Endodermal cell (in vitro differentiated cells): ENCODE results near the gene EPN3. TPM values are rescaled to one million over a fixed set of nuclear protein-coding genes. Genes with fewer than 3 reads are reported as not detected.

Experiments
- DNase-seq: peaks from one replicate; pipeline ENCODE4 v3.0.0-alpha.2; 2017
- H3K27ac ChIP-seq: 2 replicates; pipeline ENCODE4 v1.5.1; 2013; ENCODE audit warnings: mild to moderate bottlenecking, low read depth, low read length, moderate library complexity
- H3K27me3 ChIP-seq: 2 replicates; pipeline ENCODE4 v1.6.1; 2013; ENCODE audit warnings: mild to moderate bottlenecking, low read length, moderate library complexity; ENCODE audit not compliant: insufficient read depth, control insufficient read depth, poor library complexity, severe bottlenecking
- H3K36me3 ChIP-seq: 2 replicates; pipeline ENCODE4 v1.7.0; 2013; ENCODE audit warnings: mild to moderate bottlenecking, low read length, moderate library complexity; ENCODE audit not compliant: control insufficient read depth, insufficient read depth
- H3K4me1 ChIP-seq: one replicate; pipeline ENCODE4 v1.7.0; 2013; ENCODE audit warnings: low read length; ENCODE audit not compliant: control insufficient read depth, insufficient read depth
- H3K4me3 ChIP-seq: 2 replicates; pipeline ENCODE4 v1.5.1; 2013; ENCODE audit warnings: mild to moderate bottlenecking, low read length, moderate library complexity
- H3K9ac ChIP-seq: 2 replicates; pipeline ENCODE4 v1.6.1; 2013; ENCODE audit warnings: mild to moderate bottlenecking, low read length, moderate library complexity; ENCODE audit not compliant: poor library complexity, severe bottlenecking; ENCODE audit errors: extremely low read depth
- H3K9me3 ChIP-seq: 2 replicates; pipeline ENCODE4 v1.6.1; 2013; ENCODE audit warnings: mild to moderate bottlenecking, low read length, moderate library complexity; ENCODE audit not compliant: control insufficient read depth
- H3K27ac Mint-ChIP-seq: 2 replicates; pipeline ENCODE4 v1.8.0; 2020; ENCODE audit warnings: mixed read lengths
- H3K27me3 Mint-ChIP-seq: 2 replicates; pipeline ENCODE4 v1.8.0; 2021; ENCODE audit warnings: mild to moderate bottlenecking, mixed read lengths; ENCODE audit not compliant: insufficient read depth
- H3K36me3 Mint-ChIP-seq: 2 replicates; pipeline ENCODE4 v1.8.0; 2020; ENCODE audit warnings: low read depth, mixed read lengths
- H3K4me1 Mint-ChIP-seq: 2 replicates; pipeline ENCODE4 v1.8.0; 2020; ENCODE audit warnings: mixed read lengths
- H3K4me3 Mint-ChIP-seq: 2 replicates; pipeline ENCODE4 v1.8.0; 2020; ENCODE audit warnings: mild to moderate bottlenecking, moderate library complexity, mixed read lengths
- H3K9me3 Mint-ChIP-seq: 2 replicates; pipeline ENCODE4 v1.8.0; 2020; ENCODE audit warnings: mild to moderate bottlenecking, mixed read lengths
- CTCF ChIP-seq: fragments of 200-600 bp; sonication (generic); conservative IDR thresholded peaks from 2 replicates; pipeline ENCODE4 v1.5.0; 2021; ENCODE audit warnings: antibody characterized with exemption, mild to moderate bottlenecking
- WGBS, 2 experiments: methylation state at CpG; one replicate each; pipeline versions ENCODE4 v1.1.5 to v1.1.7; 2013; ENCODE audit warnings: missing lambda C conversion rate in 2 of 2, mixed read lengths in 1 of 2; ENCODE audit not compliant: insufficient coverage in 1 of 2, insufficient read length in 1 of 2; 5-methylcytosine and 5-hydroxymethylcytosine counted together
- total RNA-seq, 2 donors: library from RNA; stranded (reverse); fragmentation: NEBNext Ultra II Directional in 1 of 2; extraction: Animal tissue kit (Norgen Biotek cat#: 25700) in 1 of 2; gene quantifications; 2 replicates in 1 of 2; 3 replicates in 1 of 2; pipeline ENCODE4 v1.2.1, GENCODE V29; 2021

Gene EPN3
- total RNA-seq, 2 donors from 2014 or later, result 0.66 TPM; not detected in 1

- H3K9me3 Mint-ChIP-seq, result no peaks in the 10 kb centered on the region
Observed at GRCh38 chr17:50550661-50551432, 18.3 kb downstream of the EPN3 start.

GRCh38 chr17:50551433-50551815, 18.9 kb downstream of the EPN3 start:
- no peak for TF ChIP-seq CTCF
- Mint-ChIP-seq H3K9me3 (no peaks in the 10 kb centered on the region), H3K27ac (no peak overlapping the region), H3K4me3 (no peak overlapping the region), H3K27me3 (peaks cover 7% of the 10 kb centered on the region), H3K36me3 (peaks cover 7% of the 10 kb centered on the region), H3K4me1 (no peaks in the 10 kb centered on the region)
- Histone ChIP-seq H3K36me3 (no peaks in the 10 kb centered on the region), H3K27ac (no peak overlapping the region), H3K27me3 (peaks cover 6% of the 10 kb centered on the region), H3K4me1 (peaks cover 6% of the 10 kb centered on the region), H3K4me3 (no peak overlapping the region), H3K9ac (no peak overlapping the region), H3K9me3 (no peaks in the 10 kb centered on the region)
- DNase-seq, result no peak
- WGBS, 2 experiments, result 94 to 95% methylated on average over 4 to 8 of the region's 8 CpGs

More at GRCh38 chr17:50550661-50551432, 18.3 kb downstream of the EPN3 start:
- Mint-ChIP-seq H3K27me3 (peaks cover 6% of the 10 kb centered on the region), H3K4me1 (no peaks in the 10 kb centered on the region), H3K27ac (no peak overlapping the region), H3K4me3 (no peak overlapping the region), H3K36me3 (peaks cover 7% of the 10 kb centered on the region)
- no peak overlapping the region for H3K27ac ChIP-seq
- peaks cover 6% of the 10 kb centered on the region for H3K4me1 ChIP-seq
- WGBS, 2 experiments, result 63 to 66% methylated on average over 27 to 32 of the region's 32 CpGs
- peak; percentile 99 for DNase-seq
- TF ChIP-seq CTCF, result peak; percentile 92
- no peak overlapping the region for H3K9ac ChIP-seq
- H3K9me3 ChIP-seq, result no peaks in the 10 kb centered on the region
- H3K4me3 ChIP-seq, result no peak overlapping the region
- H3K27me3 ChIP-seq, result peaks cover under 1% of the 10 kb centered on the region
- no peaks in the 10 kb centered on the region for H3K36me3 ChIP-seq

DNA sequence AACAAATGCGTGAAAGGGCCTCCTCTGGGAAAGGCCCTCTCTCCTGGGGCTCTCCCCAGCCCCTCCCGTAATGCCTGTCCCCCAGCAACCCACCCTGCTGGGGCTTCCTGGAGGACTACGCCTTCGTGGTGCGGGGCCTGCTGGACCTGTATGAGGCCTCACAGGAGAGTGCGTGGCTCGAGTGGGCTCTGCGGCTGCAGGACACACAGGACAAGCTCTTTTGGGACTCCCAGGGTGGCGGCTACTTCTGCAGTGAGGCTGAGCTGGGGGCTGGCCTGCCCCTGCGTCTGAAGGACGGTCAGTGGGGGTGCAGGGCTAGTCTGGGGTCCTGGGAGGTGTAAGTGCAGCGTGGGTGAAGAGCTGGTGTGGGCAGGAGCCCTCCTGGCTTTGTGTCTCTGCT, 19.3 kb downstream of the EPN3 start:
- no peak overlapping the region for H3K4me3 Mint-ChIP-seq
- peaks cover 10% of the 10 kb centered on the region for H3K27me3 Mint-ChIP-seq
- no peaks in the 10 kb centered on the region for H3K9me3 Mint-ChIP-seq
- H3K36me3 Mint-ChIP-seq, result peaks cover 7% of the 10 kb centered on the region
- H3K4me3 ChIP-seq, result no peak overlapping the region
- H3K27ac Mint-ChIP-seq, result no peak overlapping the region
- H3K9ac ChIP-seq, result no peak overlapping the region
- WGBS, 2 experiments, result 90 to 93% methylated on average over 7 to 12 of the region's 12 CpGs
- H3K9me3 ChIP-seq, result no peaks in the 10 kb centered on the region
- TF ChIP-seq CTCF, result no peak
- H3K36me3 ChIP-seq, result no peaks in the 10 kb centered on the region
- H3K27ac ChIP-seq, result no peak overlapping the region
- peaks cover 11% of the 10 kb centered on the region for H3K27me3 ChIP-seq
- no peak for DNase-seq
- H3K4me1 Mint-ChIP-seq, result no peaks in the 10 kb centered on the region
- peaks cover 6% of the 10 kb centered on the region for H3K4me1 ChIP-seq
